Endometrium (tissue), 2 donors: ENCODE measurements around the gene STK32C.
"Not testable (repeated sequence)": the region's sequence is repeated elsewhere in the genome, so short reads cannot be mapped to it uniquely, and the experiment has no call there.

Experiments
- FAIRE-seq: peaks from 2 replicates; lab custom pipeline; 2012; peaks lifted over from hg19 to GRCh38; lab: Jason Lieb, UNC
- donor health status: control.
- donor health status: control.

The STK32C gene

GRCh38 chr10:132281915-132282666 is 25.7 kb downstream of the STK32C start:
- no peak for FAIRE-seq

- no peak for FAIRE-seq
Observed at GRCh38 chr10:132280646-132281074, 27.1 kb downstream of the STK32C start.

GRCh38 chr10:132279873-132280645 is 27.7 kb downstream of the STK32C start:
- FAIRE-seq = no peak

GRCh38 chr10:132277311-132277741 is 30.4 kb downstream of the STK32C start:
- FAIRE-seq = no peak

GRCh38 chr10:132276706-132277105 is 31.0 kb downstream of the STK32C start:
- FAIRE-seq = no peak

GRCh38 chr10:132276179-132276675 is 31.5 kb downstream of the STK32C start:
- FAIRE-seq = no peak

GRCh38 chr10:132275426-132276178 is 32.1 kb downstream of the STK32C start:
- FAIRE-seq = no peak

GRCh38 chr10:132274986-132275385 is 32.8 kb downstream of the STK32C start:
- no peak for FAIRE-seq

- FAIRE-seq = no peak
Observed at GRCh38 chr10:132274581-132274980, 33.2 kb downstream of the STK32C start.

- FAIRE-seq = no peak
Observed at GRCh38 chr10:132273966-132274365, 33.8 kb downstream of the STK32C start.

- FAIRE-seq = no peak
Observed at GRCh38 chr10:132273304-132273944, 34.3 kb downstream of the STK32C start.

- FAIRE-seq = no peak
Observed at GRCh38 chr10:132272231-132272971, 35.3 kb downstream of the STK32C start.

- no peak for FAIRE-seq
Observed at GRCh38 chr10:132271458-132272230, 36.1 kb downstream of the STK32C start.

- no peak for FAIRE-seq
Observed at GRCh38 chr10:132270721-132271457, 36.9 kb downstream of the STK32C start.

GRCh38 chr10:132270256-132270655 is 37.5 kb downstream of the STK32C start:
- FAIRE-seq = no peak

GRCh38 chr10:132269266-132270230 is 38.2 kb downstream of the STK32C start:
- no peak for FAIRE-seq

- FAIRE-seq = not testable (repeated sequence)
Observed at GRCh38 chr10:132267916-132268315, 39.8 kb downstream of the STK32C start.

GRCh38 chr10:132266594-132267161 is 41.1 kb downstream of the STK32C start:
- FAIRE-seq = no peak
